Astrocyte of the cerebellum (primary cell): ENCODE data around the gene GPR25.

ENCODE experiments used
- DNase-seq: peaks from one replicate; pipeline ENCODE4 v3.0.0-alpha.2; 2011; ENCODE audit warnings: low read depth
- H3K4me3 ChIP-seq: 2 replicates; pipeline ENCODE4 v1.5.1; 2011; ENCODE audit warnings: mild to moderate bottlenecking, low read depth, low read length, moderate library complexity
- CTCF ChIP-seq: IDR thresholded peaks from 2 replicates; pipeline ENCODE4 v1.5.1; 2012; ENCODE audit warnings: low read length, low read depth, moderate library complexity, mild to moderate bottlenecking; ENCODE audit errors: missing control alignments
- in situ Hi-C: cut with HindIII; loops from 2 replicates; pipeline ENCODE4 v1.10.0; 2017; ENCODE audit warnings: low sequenced_read_pairs

The GPR25 gene

GRCh38 chr1:200861937-200862647 is 10.7 kb upstream of the GPR25 start:
- no peak for TF ChIP-seq CTCF
- DNase-seq: no peak
- in situ Hi-C loops: no loop called here
- H3K4me3 ChIP-seq: no peak overlapping the region

- in situ Hi-C loops: no loop called here
- no peak for DNase-seq
- TF ChIP-seq CTCF: no peak
- no peak overlapping the region for H3K4me3 ChIP-seq
These were observed 9.9 kb upstream of the GPR25 start for GRCh38 chr1:200862713-200863415.

GRCh38 chr1:200866116-200866515 is 6.7 kb upstream of the GPR25 start:
- in situ Hi-C loops: no loop called here
- no peak for TF ChIP-seq CTCF
- no peak overlapping the region for H3K4me3 ChIP-seq
- no peak for DNase-seq

GRCh38 chr1:200866521-200866920 is 6.3 kb upstream of the GPR25 start:
- DNase-seq: no peak
- in situ Hi-C loops: no loop called here
- no peak for TF ChIP-seq CTCF
- H3K4me3 ChIP-seq: no peak overlapping the region

GRCh38 chr1:200867018-200867811 is 5.6 kb upstream of the GPR25 start:
- no peak for TF ChIP-seq CTCF
- H3K4me3 ChIP-seq: no peak overlapping the region
- no peak for DNase-seq
- in situ Hi-C loops: no loop called here

GRCh38 chr1:200869376-200869752 is 3.4 kb upstream of the GPR25 start:
- TF ChIP-seq CTCF: no peak
- no peak overlapping the region for H3K4me3 ChIP-seq
- in situ Hi-C loops: no loop called here
- DNase-seq: no peak
